Dermis microvascular lymphatic vessel endothelial cell (primary cell): ENCODE results near the gene SHOC2. TPM values are rescaled to one million over a fixed set of nuclear protein-coding genes. Genes with fewer than 3 reads are reported as not detected.

Experiments
- DNase-seq, 2 donors: peaks; one replicate each; pipeline versions ENCODE4 v3.0.0 to v3.0.0-alpha.2; 2010; ENCODE audit warnings: low read depth in 2 of 2
- total RNA-seq: library from RNA; depleted of rRNA; stranded (reverse); fragments of >200 nt; gene quantifications from 2 replicates; pipeline ENCODE4 v1.2.1, GENCODE V29; 2014

SHOC2 gene
- total RNA-seq, result 39.2 and 44.0 TPM in 2 replicates

GRCh38 chr10:110919349-110919931 lies at the start of gene SHOC2:
TSS of gene SHOC2 (plus strand) at chr10:110919604. CDS start at chr10:110964359, 44,755 bp downstream.
- DNase-seq, result no peak

- no peak for DNase-seq
Measured at GRCh38 chr10:110870823-110871297, 48.5 kb upstream of the SHOC2 start.

GRCh38 chr10:110871298-110872084 lies 47.9 kb upstream of the SHOC2 start, which contains the start of gene PDCD4:
TSS of gene PDCD4 (plus strand) at chr10:110871928. CDS start at chr10:110876028, 4,100 bp downstream.
- DNase-seq, result peak; percentile 94 to 99

GRCh38 chr10:110872145-110872983 lies 47.0 kb upstream of the SHOC2 start:
- DNase-seq, result peak; percentile 33 to 72

- DNase-seq, result no peak
Measured at GRCh38 chr10:110872984-110873923, 46.1 kb upstream of the SHOC2 start.

GRCh38 chr10:110873951-110874350 lies 45.5 kb upstream of the SHOC2 start:
- DNase-seq, result no peak

- DNase-seq, result no peak
Measured at GRCh38 chr10:110876000-110876399, 43.4 kb upstream of the SHOC2 start.

- DNase-seq, result no peak
Measured at GRCh38 chr10:110876788-110877187, 42.6 kb upstream of the SHOC2 start.

- no peak for DNase-seq
Measured at GRCh38 chr10:110880012-110880411, 39.4 kb upstream of the SHOC2 start.

GRCh38 chr10:110881247-110881646 lies 38.2 kb upstream of the SHOC2 start:
- no peak for DNase-seq

GRCh38 chr10:110881905-110882304 lies 37.5 kb upstream of the SHOC2 start:
- no peak for DNase-seq

- DNase-seq, result peak in 1 of 2 donors; percentile 64
Measured at GRCh38 chr10:110883924-110884323, 35.5 kb upstream of the SHOC2 start.

GRCh38 chr10:110885932-110886674 lies 33.3 kb upstream of the SHOC2 start:
- DNase-seq, result no peak

- DNase-seq, result no peak
Measured at GRCh38 chr10:110887560-110887959, 31.8 kb upstream of the SHOC2 start.

- DNase-seq, result no peak
Measured at GRCh38 chr10:110892602-110893288, 26.7 kb upstream of the SHOC2 start.

GRCh38 chr10:110893559-110894179 lies 25.7 kb upstream of the SHOC2 start:
- DNase-seq, result peak; percentile 47 to 55

GRCh38 chr10:110897184-110897583 lies 22.2 kb upstream of the SHOC2 start:
- no peak for DNase-seq

GRCh38 chr10:110898391-110898790 lies 21.0 kb upstream of the SHOC2 start:
- no peak for DNase-seq

- no peak for DNase-seq
Measured at GRCh38 chr10:110900983-110901382, 18.4 kb upstream of the SHOC2 start.
